Posterior vena cava (tissue), 2 donors: ENCODE measurements around the gene EEF2. TPM values are rescaled to one million over a fixed set of nuclear protein-coding genes. Genes with fewer than 3 reads are reported as not detected.
"Not testable (repeated sequence)": the region's sequence is repeated elsewhere in the genome, so short reads cannot be mapped to it uniquely, and the experiment has no call there.

Experiments used
- DNase-seq: peaks from one replicate; pipeline ENCODE4 v3.0.0-alpha.2; 2020; ENCODE audit warnings: low spot score
- intact Hi-C, 2 donors: fragments of 100-400 bp; cut with DNase I; formaldehyde crosslinking; loops; one replicate each; pipeline versions ENCODE4 v1.14.1 to v1.14.2; 2022 to 2023
- total RNA-seq, 2 donors: library from RNA; stranded (reverse); fragmentation: NEBNext Ultra II Directional; extraction: Animal tissue kit (Norgen Biotek cat#: 25700); gene quantifications; one replicate each; pipeline ENCODE4 v1.2.1, GENCODE V29; 2021
- donor health status: DM: yes; HTN: yes; CAD: no.
- donor health status: DM: yes; HTN: yes; CAD: no.

Gene EEF2
- total RNA-seq, 2 donors from 2014 or later: 1,536 to 1,555 TPM

- no peak for DNase-seq
- intact Hi-C loops: no loop called here
Measured at GRCh38 chr19:4016486-4016885, 31.2 kb upstream of the EEF2 start.

DNA sequence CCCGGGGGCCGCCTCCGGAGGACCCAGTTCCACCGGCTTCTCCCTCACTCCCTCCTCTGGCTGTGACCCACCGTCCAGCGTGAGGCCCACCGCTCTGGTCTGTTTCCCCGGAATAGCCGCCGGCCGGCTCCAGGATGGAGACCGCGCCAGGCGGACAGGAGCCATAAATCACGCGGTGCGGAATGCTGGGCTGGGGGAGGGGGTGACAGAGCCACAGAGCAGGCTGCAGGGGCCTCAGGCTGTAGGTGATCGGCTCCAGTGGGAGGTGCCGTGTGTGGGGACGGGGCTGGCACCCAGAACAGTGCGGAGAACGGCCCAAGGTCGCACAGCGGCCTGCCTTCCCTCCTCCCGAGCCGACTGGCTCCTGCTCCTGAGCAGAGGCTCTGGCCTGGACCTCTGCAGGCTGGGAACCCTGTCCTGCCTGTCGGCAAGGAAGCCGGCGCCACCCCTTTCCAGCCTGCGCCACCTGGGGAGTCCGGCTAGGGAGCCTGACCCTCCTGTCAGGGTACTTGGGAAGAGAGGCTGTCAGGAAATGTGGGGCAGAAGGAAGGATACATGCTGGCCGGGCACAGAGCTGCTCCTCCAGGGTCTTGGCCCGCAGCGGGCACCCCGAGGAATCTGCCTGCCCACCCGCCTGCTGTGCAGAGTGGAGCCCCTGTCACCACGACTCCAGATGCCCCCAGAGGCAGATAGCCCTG, 30.6 kb upstream of the EEF2 start:
- intact Hi-C loops: no loop called here
- no peak for DNase-seq

GRCh38 chr19:4014541-4015491, 29.6 kb upstream of the EEF2 start:
- no peak for DNase-seq
- intact Hi-C loops: no loop called here

DNA sequence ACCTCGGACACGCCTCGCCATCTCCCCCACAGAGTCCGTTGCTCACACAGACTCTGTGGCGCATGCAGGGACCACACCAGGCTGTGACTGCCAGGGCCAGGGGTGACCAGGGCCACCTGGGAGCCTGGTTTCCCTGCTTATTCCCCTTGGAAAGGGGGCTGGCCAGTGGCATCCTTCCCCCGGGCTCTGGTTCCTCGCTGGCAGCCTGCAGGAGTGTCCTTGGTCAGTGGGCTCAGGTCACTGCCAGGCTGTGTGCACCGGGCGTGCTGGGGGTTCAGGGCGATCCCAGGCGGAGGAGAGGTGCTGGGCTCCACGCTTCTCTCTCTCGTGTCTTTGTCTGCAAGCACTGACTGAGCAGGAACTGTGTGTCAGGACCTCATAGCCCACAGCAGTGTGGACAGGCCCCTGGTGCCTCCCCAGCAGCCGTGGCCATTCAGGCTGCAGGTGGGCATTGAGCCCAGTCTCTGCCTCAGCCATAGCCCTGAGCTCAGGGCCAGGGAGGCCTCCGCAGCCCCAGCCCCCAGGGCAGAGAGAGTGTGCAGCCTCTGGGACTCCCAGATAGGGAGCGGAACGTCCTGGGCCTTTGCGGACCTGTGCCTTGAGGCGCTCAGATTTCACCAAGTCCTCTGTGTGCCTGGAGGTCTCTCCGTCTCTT, 28.8 kb upstream of the EEF2 start:
- intact Hi-C loops: no loop called here
- DNase-seq: no peak

DNA sequence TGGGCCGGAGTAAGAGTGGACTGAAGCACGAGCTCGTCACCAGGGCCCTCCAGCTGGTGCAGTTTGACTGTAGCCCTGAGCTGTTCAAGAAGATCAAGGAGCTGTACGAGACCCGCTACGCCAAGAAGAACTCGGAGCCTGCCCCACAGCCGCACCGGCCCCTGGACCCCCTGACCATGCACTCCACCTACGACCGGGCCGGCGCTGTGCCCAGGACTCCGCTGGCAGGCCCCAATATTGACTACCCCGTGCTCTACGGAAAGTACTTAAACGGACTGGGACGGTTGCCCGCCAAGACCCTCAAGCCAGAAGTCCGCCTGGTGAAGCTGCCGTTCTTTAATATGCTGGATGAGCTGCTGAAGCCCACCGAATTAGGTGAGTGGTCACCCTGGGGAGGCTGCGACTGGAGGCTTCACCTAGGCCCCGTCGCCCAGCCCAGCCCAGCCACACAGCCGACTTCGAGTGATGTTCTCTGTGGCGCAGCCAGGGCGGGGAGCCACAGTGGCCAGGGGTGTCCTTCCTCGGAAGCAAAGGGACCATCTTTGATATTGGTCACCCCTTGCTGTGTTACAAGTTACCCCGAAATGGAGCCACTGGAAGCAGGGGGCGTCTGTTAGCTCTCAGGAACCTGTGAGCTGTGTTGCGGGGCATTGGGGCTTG, 27.8 kb upstream of the EEF2 start:
- no peak for DNase-seq
- intact Hi-C loops: no loop called here

GRCh38 chr19:4012092-4012974, 27.1 kb upstream of the EEF2 start:
- DNase-seq: no peak
- intact Hi-C loops: no loop called here

DNA sequence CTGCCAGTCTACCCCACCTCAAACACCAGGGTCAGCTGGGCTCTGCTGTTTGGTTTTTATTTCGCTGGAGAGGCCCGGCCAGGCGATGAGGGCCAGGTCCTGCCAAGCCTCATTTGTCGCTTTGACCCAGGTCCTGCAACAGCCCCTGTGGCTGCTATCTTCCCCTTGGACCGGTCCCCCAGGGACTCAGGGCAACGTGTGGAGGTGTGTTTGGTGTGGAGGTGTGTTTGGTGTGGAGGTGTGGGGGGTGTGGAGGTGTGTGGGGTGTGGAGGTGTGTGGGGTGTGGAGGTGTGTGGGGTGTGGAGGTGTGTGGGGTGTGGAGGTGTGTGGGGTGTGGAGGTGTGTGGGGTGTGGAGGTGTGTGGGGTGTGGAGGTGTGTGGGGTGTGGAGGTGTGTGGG, 26.2 kb upstream of the EEF2 start:
- DNase-seq, intact Hi-C loops: not testable (repeated sequence)

GRCh38 chr19:4010808-4011110, 25.5 kb upstream of the EEF2 start:
- intact Hi-C loops: no loop called here

DNA sequence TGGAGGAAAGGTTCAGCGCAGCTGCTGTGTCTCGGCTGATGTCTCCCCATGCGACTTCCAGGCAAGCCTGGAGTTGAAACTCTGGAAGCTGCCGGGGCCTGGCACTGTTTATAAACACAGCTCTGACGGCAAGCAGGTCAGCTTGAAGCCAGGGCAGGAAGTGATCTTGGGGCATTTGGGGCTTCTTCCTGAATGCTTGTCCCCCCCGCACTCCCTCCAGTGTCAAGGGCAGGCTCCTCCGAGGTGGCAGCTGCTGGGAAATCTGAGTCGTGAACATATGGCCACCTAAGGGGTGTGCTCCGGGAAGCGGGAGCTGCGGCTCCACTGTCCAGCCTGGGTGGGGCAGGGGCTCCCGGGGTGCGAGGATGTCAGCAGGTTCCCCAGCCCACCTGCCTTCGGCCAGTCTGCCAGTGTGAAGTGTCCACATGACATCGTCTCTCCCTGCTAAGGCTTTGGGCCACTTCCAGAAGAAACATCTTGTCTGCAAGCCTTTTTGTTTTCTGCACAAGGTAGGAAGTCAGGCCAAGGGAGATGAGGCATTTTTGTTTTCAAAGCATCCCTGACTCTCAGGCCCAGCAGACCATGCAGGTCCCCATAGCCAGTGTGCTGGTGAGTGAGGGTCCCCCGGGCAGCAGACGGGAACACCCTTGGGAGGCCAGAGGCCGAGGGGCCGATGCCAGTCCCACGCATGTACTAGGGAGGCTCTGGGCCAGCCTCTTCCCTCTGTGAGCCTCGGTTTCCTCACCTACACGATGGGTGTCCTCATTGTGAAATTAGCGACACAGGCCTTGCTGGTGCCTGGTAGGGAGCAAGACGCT, 24.9 kb upstream of the EEF2 start:
- intact Hi-C loops: no loop called here
- DNase-seq: no peak

More at GRCh38 chr19:4010808-4011110, 25.5 kb upstream of the EEF2 start:
- DNase-seq: no peak

DNA sequence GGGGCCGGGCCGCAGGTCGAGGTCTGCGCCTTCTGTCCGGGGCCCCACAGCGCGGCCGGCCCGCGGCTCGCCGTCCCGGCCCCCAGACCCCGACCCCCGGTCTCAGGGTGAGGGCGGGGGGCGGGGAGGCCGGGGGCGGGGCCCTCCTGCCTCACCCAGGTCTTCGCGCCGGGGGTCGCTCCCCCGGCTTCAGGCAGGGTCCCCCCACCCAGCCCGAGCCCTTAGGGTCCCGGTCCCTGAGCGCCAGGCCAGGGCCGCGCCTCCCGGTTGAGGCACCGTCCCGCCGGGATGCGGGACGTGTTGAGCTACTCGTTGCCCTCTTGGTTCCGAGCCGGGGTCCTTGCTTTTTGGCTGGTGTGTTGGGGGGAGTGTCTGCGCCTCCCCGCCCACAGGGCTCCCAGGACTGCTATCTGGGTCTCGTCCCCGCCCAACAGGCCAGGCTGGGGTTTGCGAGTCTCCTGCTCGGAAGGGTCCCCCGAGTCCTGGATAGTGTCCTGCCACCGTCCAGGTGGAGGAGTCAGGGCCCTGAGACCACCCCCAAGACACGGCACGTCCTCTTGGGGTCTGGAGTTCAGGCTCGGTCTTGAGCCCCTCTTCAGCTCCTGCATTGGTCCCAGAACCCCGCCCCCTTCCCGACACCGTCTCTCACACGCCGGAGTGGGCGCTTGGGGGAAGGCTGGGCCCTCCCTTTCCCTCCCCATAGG, 22.7 kb upstream of the EEF2 start:
- intact Hi-C loops: no loop called here
- no peak for DNase-seq

DNA sequence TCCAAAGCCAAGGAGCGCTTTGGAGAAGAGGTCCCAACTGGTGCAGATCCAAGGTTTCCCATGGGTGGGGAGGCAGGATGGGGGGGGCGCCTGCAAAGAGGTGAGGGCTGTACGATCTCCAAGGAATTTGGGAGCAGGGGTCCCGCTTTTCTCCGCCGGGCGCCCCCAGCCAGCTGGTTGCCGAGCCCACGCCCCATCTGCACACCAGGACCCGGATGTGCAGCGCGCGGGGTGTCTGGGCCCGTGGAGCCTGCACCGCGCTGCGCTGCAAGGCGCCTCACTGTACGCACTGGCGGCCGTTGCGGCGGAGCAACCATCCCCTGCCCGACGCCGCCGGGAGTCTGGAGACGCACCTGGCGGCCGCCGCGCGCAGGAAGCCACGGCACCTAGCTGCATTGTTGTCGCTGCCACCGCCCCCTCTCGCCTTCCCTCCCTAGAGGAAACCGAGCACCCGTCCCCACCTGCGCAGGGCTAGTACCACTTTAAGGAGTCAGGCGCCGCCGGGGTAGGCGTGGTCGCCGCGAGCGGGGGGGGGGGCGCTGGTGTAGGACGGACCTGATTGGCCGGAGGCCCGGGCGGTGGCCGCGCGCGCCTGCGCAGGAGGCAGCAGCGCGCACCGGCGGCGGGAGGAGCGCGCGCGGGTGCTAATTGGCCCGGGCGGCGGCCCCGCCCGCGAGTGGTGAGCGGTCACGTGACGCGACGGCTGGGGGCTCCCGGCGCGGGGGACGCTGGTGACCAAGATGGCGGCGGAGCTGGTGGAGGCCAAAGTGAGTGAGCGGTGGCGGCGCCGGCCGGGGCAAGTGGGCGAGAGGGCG, 22.0 kb upstream of the EEF2 start, which contains the start of gene PIAS4:
Gene PIAS4, plus strand, starts transcription at position 716 of the 815 bp plus-strand sequence. Its CDS starts 25 bp downstream, at position 741.
- intact Hi-C loops: no loop called here
- peak; percentile 98 for DNase-seq

GRCh38 chr19:4005436-4005835, 20.2 kb upstream of the EEF2 start:
- intact Hi-C loops, DNase-seq: not testable (repeated sequence)

DNA sequence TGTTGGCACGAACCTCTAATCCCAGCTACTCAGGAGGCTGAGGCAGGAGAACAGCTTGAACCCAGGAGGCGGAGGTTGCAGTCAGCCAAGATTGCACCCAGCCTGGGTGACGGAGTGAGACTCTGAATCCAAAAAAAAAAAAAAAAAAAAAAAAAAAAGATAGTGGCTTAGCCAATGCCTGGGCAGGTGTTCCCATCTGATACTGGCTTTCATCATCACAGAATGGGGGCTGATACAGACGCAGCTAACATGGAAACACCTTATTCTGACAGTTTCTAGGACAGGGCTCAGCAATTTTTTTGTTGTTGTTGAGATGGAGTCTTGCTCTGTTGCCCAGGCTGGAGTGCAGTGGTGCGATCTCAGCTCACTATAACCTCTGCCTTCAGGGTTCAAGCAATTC, 15.5 kb upstream of the EEF2 start:
- intact Hi-C loops: not testable (repeated sequence)

GRCh38 chr19:3998667-3999412, 13.6 kb upstream of the EEF2 start:
- DNase-seq, intact Hi-C loops: not testable (repeated sequence)

More for the DNA sequence above, 15.5 kb upstream of the EEF2 start:
- DNase-seq: not testable (repeated sequence)

GRCh38 chr19:3995607-3996006, 10.3 kb upstream of the EEF2 start:
- no peak for DNase-seq
- intact Hi-C loops: no loop called here

DNA sequence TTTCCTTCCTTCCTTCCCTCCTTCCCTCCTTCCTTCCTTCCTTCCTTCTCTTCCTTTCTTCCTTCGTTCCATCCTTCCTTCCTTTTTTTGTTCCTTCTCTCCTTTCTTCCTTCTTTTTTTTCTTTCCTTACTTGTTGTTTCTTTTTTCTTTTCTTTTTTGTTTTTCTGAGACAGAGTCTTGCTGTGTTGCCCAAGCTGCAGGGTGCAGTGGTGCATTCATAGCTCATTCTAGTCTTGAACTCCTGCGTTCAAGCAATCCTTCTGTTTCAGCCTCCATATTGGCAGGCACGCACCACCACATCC, 5.5 kb upstream of the EEF2 start:
- intact Hi-C loops: no loop called here
- DNase-seq: no peak
